ENCODE measurements around the gene RCOR1.

- TF ChIP-seq POLR2A (IDR thresholded peaks at IDR 0.05), result no peak
- TF ChIP-seq, protein P1, sequence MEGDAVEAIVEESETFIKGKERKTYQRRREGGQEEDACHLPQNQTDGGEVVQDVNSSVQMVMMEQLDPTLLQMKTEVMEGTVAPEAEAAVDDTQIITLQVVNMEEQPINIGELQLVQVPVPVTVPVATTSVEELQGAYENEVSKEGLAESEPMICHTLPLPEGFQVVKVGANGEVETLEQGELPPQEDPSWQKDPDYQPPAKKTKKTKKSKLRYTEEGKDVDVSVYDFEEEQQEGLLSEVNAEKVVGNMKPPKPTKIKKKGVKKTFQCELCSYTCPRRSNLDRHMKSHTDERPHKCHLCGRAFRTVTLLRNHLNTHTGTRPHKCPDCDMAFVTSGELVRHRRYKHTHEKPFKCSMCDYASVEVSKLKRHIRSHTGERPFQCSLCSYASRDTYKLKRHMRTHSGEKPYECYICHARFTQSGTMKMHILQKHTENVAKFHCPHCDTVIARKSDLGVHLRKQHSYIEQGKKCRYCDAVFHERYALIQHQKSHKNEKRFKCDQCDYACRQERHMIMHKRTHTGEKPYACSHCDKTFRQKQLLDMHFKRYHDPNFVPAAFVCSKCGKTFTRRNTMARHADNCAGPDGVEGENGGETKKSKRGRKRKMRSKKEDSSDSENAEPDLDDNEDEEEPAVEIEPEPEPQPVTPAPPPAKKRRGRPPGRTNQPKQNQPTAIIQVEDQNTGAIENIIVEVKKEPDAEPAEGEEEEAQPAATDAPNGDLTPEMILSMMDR (IDR thresholded peaks at IDR 0.05), result no peak
Observed at GRCh38 chr14:102723650-102724049, 131.2 kb downstream of the RCOR1 start.

All from heart left ventricle (tissue), 13 donors.